HFF-Myc (cell line): ENCODE measurements around the gene TIMP3.

ENCODE experiments used
- DNase-seq: peaks from one replicate; pipeline ENCODE4 v3.0.0-alpha.2; 2011; ENCODE audit warnings: low read depth; ENCODE audit errors: extremely low read depth
- H3K4me3 ChIP-seq: replicated peaks from 2 replicates; pipeline ENCODE4 v1.5.1; 2011; ENCODE audit warnings: low read depth, mild to moderate bottlenecking, control low read depth, low read length
- TF ChIP-seq, protein P1 (sequence below): IDR thresholded peaks from 2 replicates; pipeline ENCODE4 v1.5.1; 2012; ENCODE audit warnings: mild to moderate bottlenecking, low read depth, low read length, control low read depth; ENCODE audit errors: missing control alignments

TIMP3 gene

DNA sequence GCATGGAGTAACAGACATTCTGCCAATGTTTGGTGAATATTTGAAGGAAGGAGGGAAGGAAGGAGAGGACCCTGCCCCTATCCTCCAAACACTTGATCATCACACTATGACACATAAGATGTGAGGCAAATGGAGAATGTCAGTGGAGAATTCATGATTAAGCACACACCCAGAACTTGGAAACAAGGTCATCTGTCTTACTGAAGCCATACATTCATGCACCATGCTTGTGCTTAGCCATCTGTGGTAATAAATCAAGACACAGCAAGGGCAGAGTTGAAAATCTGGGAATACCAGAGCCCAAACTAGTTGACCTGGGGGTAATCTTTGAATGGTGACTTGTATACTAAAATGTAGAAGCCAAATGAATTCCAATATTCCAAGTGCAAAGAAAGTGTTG is 7.9 kb upstream of the TIMP3 start:
- TF ChIP-seq, protein P1, sequence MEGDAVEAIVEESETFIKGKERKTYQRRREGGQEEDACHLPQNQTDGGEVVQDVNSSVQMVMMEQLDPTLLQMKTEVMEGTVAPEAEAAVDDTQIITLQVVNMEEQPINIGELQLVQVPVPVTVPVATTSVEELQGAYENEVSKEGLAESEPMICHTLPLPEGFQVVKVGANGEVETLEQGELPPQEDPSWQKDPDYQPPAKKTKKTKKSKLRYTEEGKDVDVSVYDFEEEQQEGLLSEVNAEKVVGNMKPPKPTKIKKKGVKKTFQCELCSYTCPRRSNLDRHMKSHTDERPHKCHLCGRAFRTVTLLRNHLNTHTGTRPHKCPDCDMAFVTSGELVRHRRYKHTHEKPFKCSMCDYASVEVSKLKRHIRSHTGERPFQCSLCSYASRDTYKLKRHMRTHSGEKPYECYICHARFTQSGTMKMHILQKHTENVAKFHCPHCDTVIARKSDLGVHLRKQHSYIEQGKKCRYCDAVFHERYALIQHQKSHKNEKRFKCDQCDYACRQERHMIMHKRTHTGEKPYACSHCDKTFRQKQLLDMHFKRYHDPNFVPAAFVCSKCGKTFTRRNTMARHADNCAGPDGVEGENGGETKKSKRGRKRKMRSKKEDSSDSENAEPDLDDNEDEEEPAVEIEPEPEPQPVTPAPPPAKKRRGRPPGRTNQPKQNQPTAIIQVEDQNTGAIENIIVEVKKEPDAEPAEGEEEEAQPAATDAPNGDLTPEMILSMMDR, result no peak
- H3K4me3 ChIP-seq, result no peak overlapping the region
- no peak for DNase-seq

DNA sequence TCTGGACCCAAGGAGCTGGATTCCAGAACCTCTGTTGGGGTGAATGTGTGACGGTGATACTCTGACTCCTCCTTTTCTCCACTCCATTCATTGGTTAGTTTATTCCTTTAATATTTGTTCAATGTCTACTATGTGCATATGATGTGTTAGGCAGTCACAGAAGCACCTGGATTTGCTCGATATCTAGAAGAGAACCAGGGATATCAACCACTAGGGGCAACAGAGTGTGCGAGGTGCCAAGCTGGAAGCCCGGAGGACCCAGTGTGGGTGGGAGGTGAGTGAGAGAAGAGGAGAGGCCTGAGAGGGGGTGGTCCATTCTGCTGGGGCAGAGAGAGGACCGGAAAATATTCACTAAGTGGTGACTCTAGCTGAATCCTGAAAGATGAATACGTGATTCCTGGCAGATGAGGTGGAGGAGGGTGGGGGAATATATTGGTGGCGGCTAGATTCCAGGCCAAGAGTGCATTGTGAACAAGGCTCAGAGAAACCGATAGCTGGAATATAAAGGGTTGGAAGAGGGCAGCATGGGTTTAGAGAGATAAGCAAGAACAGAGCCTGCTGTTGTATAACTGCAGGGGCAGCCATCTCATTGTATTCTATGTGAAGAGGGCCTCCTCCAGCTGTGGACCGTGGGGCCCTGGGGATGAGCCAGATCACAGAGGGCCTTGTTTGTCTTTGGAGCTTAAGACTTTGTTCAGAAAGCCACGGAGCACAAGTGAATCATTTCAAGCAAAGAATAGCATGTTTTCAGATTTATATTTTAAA is 6.9 kb upstream of the TIMP3 start:
- no peak for DNase-seq
- H3K4me3 ChIP-seq, result no peak overlapping the region
- TF ChIP-seq, protein P1, result peak; percentile 3

DNA sequence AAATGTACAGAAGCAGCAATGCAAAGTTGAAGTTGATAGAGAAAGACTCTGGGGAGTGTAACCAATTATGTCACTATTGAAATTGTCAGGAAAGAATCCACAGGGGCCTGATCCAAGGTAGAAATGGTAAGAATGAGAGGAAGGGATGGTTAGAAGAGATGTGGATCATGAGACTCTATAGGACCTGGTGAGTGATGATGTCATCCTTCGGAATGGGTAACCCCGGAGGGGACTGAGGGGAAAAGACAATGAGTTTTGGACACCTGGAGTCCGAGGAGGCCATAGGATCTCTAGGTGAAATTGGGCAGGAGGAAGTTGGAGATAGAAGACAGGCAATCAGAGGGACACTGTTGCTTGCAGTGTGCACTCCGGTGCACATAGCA is 6.3 kb upstream of the TIMP3 start:
- TF ChIP-seq, protein P1, result no peak
- H3K4me3 ChIP-seq, result no peak overlapping the region
- no peak for DNase-seq

DNA sequence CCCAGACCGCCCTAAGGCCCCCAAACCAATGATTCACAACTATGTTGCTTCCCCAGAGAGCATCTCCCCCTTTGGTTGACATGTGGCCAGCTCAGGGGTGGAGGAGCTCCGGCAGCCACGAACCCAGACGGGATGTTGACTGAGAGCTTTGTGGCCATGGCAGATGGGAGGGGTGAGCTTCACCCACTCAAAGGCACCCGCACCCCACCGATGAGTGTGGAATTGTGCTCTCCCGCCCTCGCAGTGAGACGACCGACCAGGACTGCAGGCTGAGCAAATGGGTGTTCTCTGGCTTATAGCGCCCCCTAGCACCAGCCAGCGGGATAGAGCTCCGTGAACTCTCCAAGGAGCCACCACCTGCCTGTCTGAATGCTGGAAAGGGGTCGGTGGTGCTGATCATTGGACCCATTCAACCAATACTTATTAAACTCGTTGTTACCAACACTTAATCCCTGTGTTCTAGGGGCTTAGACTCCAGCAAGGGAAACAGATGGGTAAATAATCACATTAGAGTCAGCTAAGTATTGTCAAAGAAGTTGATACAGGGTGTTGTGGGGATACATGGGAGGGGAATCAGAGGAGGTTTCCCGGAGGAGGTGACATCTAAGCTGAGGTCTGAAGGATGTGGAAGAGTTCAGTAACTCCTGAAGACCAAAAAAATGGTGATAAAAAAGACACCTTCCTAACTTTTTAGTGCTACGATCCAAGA is 4.5 kb upstream of the TIMP3 start:
- no peak overlapping the region for H3K4me3 ChIP-seq
- TF ChIP-seq, protein P1, result peak; percentile 93
- peak; percentile 55 for DNase-seq

DNA sequence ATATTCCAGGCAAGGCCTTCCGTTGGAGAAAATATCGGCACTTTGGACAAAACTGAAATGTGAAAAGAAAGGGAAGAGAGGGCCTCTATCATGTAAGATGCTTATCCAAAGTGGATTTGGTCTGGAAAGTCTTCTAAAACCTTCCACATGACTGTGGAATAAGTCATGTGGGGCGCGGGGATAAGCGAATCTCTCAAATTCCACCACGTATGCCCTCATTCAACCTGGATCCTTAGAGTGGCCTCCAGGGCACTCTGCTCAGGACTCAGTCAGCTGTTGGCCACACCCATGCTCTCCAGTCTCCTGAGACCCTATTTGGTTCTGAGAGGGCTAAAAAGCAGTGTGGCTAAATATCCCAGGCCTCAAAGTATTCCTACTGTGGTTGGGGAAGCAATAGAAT is 2.0 kb upstream of the TIMP3 start:
- no peak for DNase-seq
- TF ChIP-seq, protein P1, result no peak
- no peak overlapping the region for H3K4me3 ChIP-seq

DNA sequence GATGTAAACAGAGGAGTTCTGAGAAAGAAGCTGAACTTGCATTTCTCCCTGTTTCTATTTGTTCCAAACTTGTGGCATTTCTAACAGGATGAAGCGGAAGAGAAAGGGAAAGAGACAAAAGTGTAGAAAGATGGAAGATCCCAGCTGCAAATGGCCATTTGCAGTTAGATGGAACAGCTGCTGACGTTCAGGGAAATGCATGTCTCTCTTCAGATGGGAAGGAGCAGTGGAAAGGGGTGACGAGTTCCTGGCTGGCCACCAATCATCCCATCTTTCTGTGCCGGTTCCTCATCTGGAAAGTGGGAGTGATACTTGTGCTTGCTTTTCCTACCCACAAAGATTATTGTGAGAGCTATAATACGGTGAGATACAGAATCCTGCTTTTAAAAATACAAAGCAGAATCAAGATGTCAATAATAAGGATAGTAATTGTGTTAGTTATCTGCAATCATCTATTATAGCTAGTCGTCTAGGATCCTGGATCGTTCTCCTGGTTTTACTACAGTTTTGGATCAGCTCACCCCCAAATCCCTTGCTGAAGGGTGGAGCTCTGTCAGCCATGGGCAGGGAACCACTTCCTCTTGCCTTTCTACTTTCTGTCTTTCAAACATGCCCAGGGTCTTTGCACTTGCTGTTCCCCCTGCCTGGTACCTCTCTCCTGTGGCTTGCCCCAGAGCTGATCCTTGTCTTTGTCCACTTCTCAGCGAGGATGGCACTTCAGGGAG is 1.2 kb upstream of the TIMP3 start:
- no peak overlapping the region for H3K4me3 ChIP-seq
- TF ChIP-seq, protein P1, result no peak
- no peak for DNase-seq
